Trophoblast cell (in vitro differentiated cells and primary cell): Measurements from ENCODE around the gene SUN1.
"Not testable (repeated sequence)": the region's sequence is repeated elsewhere in the genome, so short reads cannot be mapped to it uniquely, and the experiment has no call there.

Experiments
- DNase-seq, 2 donors: peaks; one replicate each; pipeline ENCODE4 v3.0.0-alpha.2; 2016
- H2AFZ ChIP-seq: 2 replicates; pipeline ENCODE4 v1.6.1; 2013; ENCODE audit warnings: low read length, moderate library complexity, mild to moderate bottlenecking; ENCODE audit not compliant: insufficient read depth, poor library complexity
- H2AK5ac ChIP-seq: 2 replicates; pipeline ENCODE4 v1.6.1; 2013; ENCODE audit warnings: mild to moderate bottlenecking, low read length
- H2BK120ac ChIP-seq: 2 replicates; pipeline ENCODE4 v1.6.1; 2013; ENCODE audit warnings: low read length, mild to moderate bottlenecking, moderate library complexity; ENCODE audit not compliant: insufficient read depth, poor library complexity
- H2BK12ac ChIP-seq: 2 replicates; pipeline ENCODE4 v1.6.1; 2013; ENCODE audit warnings: mild to moderate bottlenecking, low read length, moderate library complexity
- H2BK5ac ChIP-seq: 2 replicates; pipeline ENCODE4 v1.6.1; 2013; ENCODE audit warnings: low read length, low read depth, moderate library complexity, mild to moderate bottlenecking; ENCODE audit not compliant: poor library complexity
- H3K14ac ChIP-seq: 2 replicates; pipeline ENCODE4 v1.6.1; 2013; ENCODE audit warnings: mild to moderate bottlenecking, low read length
- H3K18ac ChIP-seq: 2 replicates; pipeline ENCODE4 v1.6.1; 2013; ENCODE audit warnings: mild to moderate bottlenecking, low read length
- H3K23ac ChIP-seq: 2 replicates; pipeline ENCODE4 v1.6.1; 2013; ENCODE audit warnings: low read length
- H3K27ac ChIP-seq: 2 replicates; pipeline ENCODE4 v1.5.1; 2013; ENCODE audit warnings: low read depth, mild to moderate bottlenecking, inconsistent platforms, low read length, moderate library complexity
- H3K27me3 ChIP-seq: 2 replicates; pipeline ENCODE4 v1.6.1; 2013; ENCODE audit warnings: inconsistent platforms, mild to moderate bottlenecking, low read length, moderate library complexity; ENCODE audit not compliant: insufficient read depth
- H3K36me3 ChIP-seq, 2 experiments: 1 replicate in 1 of 2; 2 replicates in 1 of 2; pipeline ENCODE4 v1.6.1; 2013; ENCODE audit warnings: low read length in 2 of 2, mild to moderate bottlenecking in 2 of 2, moderate library complexity in 1 of 2; ENCODE audit not compliant: insufficient read depth in 2 of 2, control insufficient read depth in 1 of 2
- H3K4ac ChIP-seq: 2 replicates; pipeline ENCODE4 v1.6.1; 2013; ENCODE audit warnings: low read depth, mild to moderate bottlenecking, low read length, moderate library complexity
- H3K4me1 ChIP-seq, 2 experiments: 1 replicate in 1 of 2; 2 replicates in 1 of 2; pipeline ENCODE4 v1.6.1; 2013; ENCODE audit warnings: low read length in 2 of 2, mild to moderate bottlenecking in 2 of 2, moderate library complexity in 1 of 2; ENCODE audit not compliant: insufficient read depth in 2 of 2, control insufficient read depth in 1 of 2
- H3K4me2 ChIP-seq: 2 replicates; pipeline ENCODE4 v1.6.1; 2013; ENCODE audit warnings: inconsistent platforms, mild to moderate bottlenecking, low read length, moderate library complexity
- H3K4me3 ChIP-seq: 2 replicates; pipeline ENCODE4 v1.5.1; 2013; ENCODE audit warnings: mild to moderate bottlenecking, low read depth, low read length, inconsistent platforms
- H3K79me1 ChIP-seq: one replicate; pipeline ENCODE4 v1.6.1; 2013; ENCODE audit warnings: low read length
- H3K79me2 ChIP-seq: 2 replicates; pipeline ENCODE4 v1.6.1; 2013; ENCODE audit warnings: low read length, mild to moderate bottlenecking; ENCODE audit not compliant: control insufficient read depth, insufficient read depth, poor library complexity
- H3K9ac ChIP-seq: 2 replicates; pipeline ENCODE4 v1.6.1; 2013; ENCODE audit warnings: mild to moderate bottlenecking, low read length
- H3K9me3 ChIP-seq: 2 replicates; pipeline ENCODE4 v1.6.1; 2013; ENCODE audit warnings: low read depth, mild to moderate bottlenecking, control low read depth, inconsistent platforms, low read length; ENCODE audit not compliant: insufficient read depth
- H4K12ac ChIP-seq: 2 replicates; pipeline ENCODE4 v1.6.1; 2013; ENCODE audit warnings: low read depth, mild to moderate bottlenecking, low read length, moderate library complexity
- H4K8ac ChIP-seq: 2 replicates; pipeline ENCODE4 v1.6.1; 2013; ENCODE audit warnings: low read depth, mild to moderate bottlenecking, low read length, moderate library complexity
- H4K91ac ChIP-seq: one replicate; pipeline ENCODE4 v1.6.1; 2013; ENCODE audit warnings: low read depth, mild to moderate bottlenecking, low read length, moderate library complexity
- WGBS: extraction: QIAGEN DNeasy Blood & Tissue Kit; methylation state at CpG from one replicate; pipeline ENCODE4 v1.1.7; 2013; ENCODE audit warnings: missing lambda C conversion rate; ENCODE audit not compliant: insufficient read length, insufficient coverage; ENCODE audit errors: extremely low coverage; 5-methylcytosine and 5-hydroxymethylcytosine counted together

Gene SUN1

DNA sequence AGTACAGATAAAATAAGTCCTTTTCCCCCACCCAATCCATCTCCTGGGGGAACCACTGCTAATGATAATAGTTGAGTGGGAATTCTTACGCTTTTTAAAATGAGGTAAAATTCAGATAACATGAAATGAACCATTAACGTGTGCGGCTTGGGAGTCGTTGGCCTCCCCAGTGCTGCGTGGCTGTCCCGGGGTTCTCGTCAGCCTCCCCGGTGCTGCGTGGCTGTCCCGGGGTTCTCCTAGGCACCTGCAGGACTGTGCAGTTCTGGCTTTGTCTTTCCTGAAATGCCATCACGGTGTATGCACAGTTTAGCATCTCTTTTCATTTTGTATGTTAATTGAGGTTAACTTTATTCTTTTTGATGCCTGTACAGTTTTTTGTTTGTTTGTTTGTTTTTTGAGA is 13.5 kb downstream of the SUN1 start:
- Histone ChIP-seq H2BK12ac (no peak overlapping the region), H2BK120ac (no peak overlapping the region), H4K12ac (no peak overlapping the region), H3K4me1 (no peaks in the 10 kb centered on the region), H2AFZ (no peak overlapping the region), H3K14ac (no peak overlapping the region), H3K36me3 (peaks cover 42 to 43% of the 10 kb centered on the region in 2 experiments), H3K27ac (no peak overlapping the region), H4K8ac (no peak overlapping the region), H3K4ac (no peak overlapping the region), H3K79me1 (no peaks in the 10 kb centered on the region), H3K79me2 (no peaks in the 10 kb centered on the region), H2AK5ac (no peak overlapping the region), H3K27me3 (no peaks in the 10 kb centered on the region), H3K4me2 (no peak overlapping the region), H3K4me3 (no peak overlapping the region), H3K9ac (no peak overlapping the region), H2BK5ac (no peak overlapping the region), H4K91ac (no peak overlapping the region), H3K23ac (no peak overlapping the region), H3K9me3 (peaks cover 2% of the 10 kb centered on the region), H3K18ac (no peak overlapping the region)
- no peak for DNase-seq
- WGBS = no CpG with 5 or more reads among the region's 11 CpGs

GRCh38 chr7:846958-847650 is 14.8 kb downstream of the SUN1 start:
- not testable (repeated sequence) for H4K8ac ChIP-seq, H3K4me2 ChIP-seq, H4K91ac ChIP-seq, H3K4me3 ChIP-seq, H3K23ac ChIP-seq, H3K18ac ChIP-seq, H3K9ac ChIP-seq, H2AK5ac ChIP-seq, H2BK120ac ChIP-seq, H2BK5ac ChIP-seq, H4K12ac ChIP-seq, H3K27ac ChIP-seq, DNase-seq, H3K4ac ChIP-seq, H3K79me1 ChIP-seq, H3K27me3 ChIP-seq, H3K79me2 ChIP-seq, H3K9me3 ChIP-seq, H2BK12ac ChIP-seq, H2AFZ ChIP-seq, H3K14ac ChIP-seq, H3K4me1 ChIP-seq
- WGBS = no CpG with 5 or more reads among the region's 37 CpGs
- H3K36me3 ChIP-seq = peaks cover 45 to 46% of the 10 kb centered on the region in 2 experiments

- not testable (repeated sequence) for H3K23ac ChIP-seq, H3K18ac ChIP-seq, H4K12ac ChIP-seq, H3K4me2 ChIP-seq, H3K79me1 ChIP-seq, H3K27ac ChIP-seq, H2AK5ac ChIP-seq, DNase-seq, H4K91ac ChIP-seq, H3K27me3 ChIP-seq, H3K9me3 ChIP-seq, H2BK120ac ChIP-seq, H3K79me2 ChIP-seq, H4K8ac ChIP-seq, H3K9ac ChIP-seq, H3K4me3 ChIP-seq, H3K4ac ChIP-seq, H2AFZ ChIP-seq, H2BK12ac ChIP-seq, H3K4me1 ChIP-seq, H2BK5ac ChIP-seq, H3K14ac ChIP-seq
- peaks cover 44 to 45% of the 10 kb centered on the region in 2 experiments for H3K36me3 ChIP-seq
- no CpG with 5 or more reads among the region's 28 CpGs for WGBS
Measured at GRCh38 chr7:847728-848127, 15.5 kb downstream of the SUN1 start.

- H3K4me3 ChIP-seq = no peak overlapping the region
- H3K9me3 ChIP-seq = peaks cover 5% of the 10 kb centered on the region
- H4K91ac ChIP-seq = no peak overlapping the region
- peaks cover 48 to 49% of the 10 kb centered on the region in 2 experiments for H3K36me3 ChIP-seq
- H4K8ac ChIP-seq = no peak overlapping the region
- peak in 1 of 2 donors; percentile 7 for DNase-seq
- H2AK5ac ChIP-seq = no peak overlapping the region
- no peak overlapping the region for H3K18ac ChIP-seq
- H3K27me3 ChIP-seq = no peaks in the 10 kb centered on the region
- H3K14ac ChIP-seq = no peak overlapping the region
- H3K4ac ChIP-seq = no peak overlapping the region
- no peak overlapping the region for H3K9ac ChIP-seq
- no peaks in the 10 kb centered on the region for H3K79me2 ChIP-seq
- H2BK12ac ChIP-seq = no peak overlapping the region
- H3K23ac ChIP-seq = no peak overlapping the region
- no peak overlapping the region for H2AFZ ChIP-seq
- H2BK5ac ChIP-seq = no peak overlapping the region
- no peak overlapping the region for H2BK120ac ChIP-seq
- no peak overlapping the region for H4K12ac ChIP-seq
- no CpG with 5 or more reads among the region's 14 CpGs for WGBS
- H3K27ac ChIP-seq = no peak overlapping the region
- no peaks in the 10 kb centered on the region for H3K4me1 ChIP-seq
- no peak overlapping the region for H3K4me2 ChIP-seq
- no peaks in the 10 kb centered on the region for H3K79me1 ChIP-seq
Measured at GRCh38 chr7:849145-849544, 16.9 kb downstream of the SUN1 start.
